Measurements from ENCODE around the gene CACNB3. TPM values are rescaled to one million over a fixed set of nuclear protein-coding genes. Genes with fewer than 3 reads are reported as not detected.

Gene CACNB3
- polyA plus RNA-seq, 1 donor from 2014 or later, result 123 TPM

DNA sequence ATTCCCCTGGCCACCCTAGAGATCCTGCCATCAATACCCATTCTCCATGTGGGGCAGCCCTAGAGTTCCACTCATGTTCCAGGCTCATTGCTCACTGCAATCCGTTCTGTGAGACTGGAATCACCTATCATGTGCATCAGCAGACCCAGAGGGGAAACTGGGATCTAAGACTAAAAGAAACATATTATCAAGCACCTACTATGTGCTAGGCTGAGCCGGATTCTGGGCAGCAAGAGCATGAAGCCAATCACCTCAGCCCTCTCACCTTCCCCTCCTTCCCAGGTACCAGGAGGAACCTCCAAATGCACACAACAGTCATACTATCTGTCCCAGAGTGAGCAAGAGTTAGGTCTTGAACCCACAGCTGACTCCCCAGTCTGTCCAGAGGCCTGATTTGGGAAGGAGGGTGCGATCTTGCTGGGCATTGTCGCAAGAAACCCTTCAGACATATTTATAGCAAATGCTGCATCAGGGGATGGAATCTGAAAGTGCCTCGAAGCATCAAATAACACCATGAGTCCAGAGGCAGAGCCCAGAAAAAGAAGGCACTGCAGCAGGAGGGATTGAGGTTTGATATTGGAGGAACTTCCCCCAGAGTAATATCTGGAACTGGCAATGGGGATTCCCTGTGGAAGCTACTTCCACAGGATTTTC lies 6.7 kb upstream of the CACNB3 start:
- H3K4me2 ChIP-seq (ENCODE audit: low read length), result no peak overlapping the region
- peaks cover 10% of the 10 kb centered on the region for H3K79me2 ChIP-seq (replicated peaks; ENCODE audit: insufficient read depth, low read length)
- TF ChIP-seq, protein P1, sequence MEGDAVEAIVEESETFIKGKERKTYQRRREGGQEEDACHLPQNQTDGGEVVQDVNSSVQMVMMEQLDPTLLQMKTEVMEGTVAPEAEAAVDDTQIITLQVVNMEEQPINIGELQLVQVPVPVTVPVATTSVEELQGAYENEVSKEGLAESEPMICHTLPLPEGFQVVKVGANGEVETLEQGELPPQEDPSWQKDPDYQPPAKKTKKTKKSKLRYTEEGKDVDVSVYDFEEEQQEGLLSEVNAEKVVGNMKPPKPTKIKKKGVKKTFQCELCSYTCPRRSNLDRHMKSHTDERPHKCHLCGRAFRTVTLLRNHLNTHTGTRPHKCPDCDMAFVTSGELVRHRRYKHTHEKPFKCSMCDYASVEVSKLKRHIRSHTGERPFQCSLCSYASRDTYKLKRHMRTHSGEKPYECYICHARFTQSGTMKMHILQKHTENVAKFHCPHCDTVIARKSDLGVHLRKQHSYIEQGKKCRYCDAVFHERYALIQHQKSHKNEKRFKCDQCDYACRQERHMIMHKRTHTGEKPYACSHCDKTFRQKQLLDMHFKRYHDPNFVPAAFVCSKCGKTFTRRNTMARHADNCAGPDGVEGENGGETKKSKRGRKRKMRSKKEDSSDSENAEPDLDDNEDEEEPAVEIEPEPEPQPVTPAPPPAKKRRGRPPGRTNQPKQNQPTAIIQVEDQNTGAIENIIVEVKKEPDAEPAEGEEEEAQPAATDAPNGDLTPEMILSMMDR (IDR thresholded peaks at IDR 0.05; ENCODE audit: poor library complexity, severe bottlenecking), result no peak
- TF ChIP-seq EP300 (conservative IDR thresholded peaks at IDR 0.05; ENCODE audit: poor library complexity, severe bottlenecking), result no peak
- TF ChIP-seq SMC3 (conservative IDR thresholded peaks at IDR 0.05; ENCODE audit: poor library complexity), result no peak
- TF ChIP-seq TAF1 (IDR thresholded peaks at IDR 0.05; ENCODE audit: low read depth), result no peak
- no peak for TF ChIP-seq MXI1 (conservative IDR thresholded peaks at IDR 0.05; ENCODE audit: poor library complexity, severe bottlenecking)
- TF ChIP-seq RAD21 (conservative IDR thresholded peaks at IDR 0.05), result no peak
- TF ChIP-seq POLR2AphosphoS5 (IDR thresholded peaks at IDR 0.05), result no peak
- TF ChIP-seq, protein P2, sequence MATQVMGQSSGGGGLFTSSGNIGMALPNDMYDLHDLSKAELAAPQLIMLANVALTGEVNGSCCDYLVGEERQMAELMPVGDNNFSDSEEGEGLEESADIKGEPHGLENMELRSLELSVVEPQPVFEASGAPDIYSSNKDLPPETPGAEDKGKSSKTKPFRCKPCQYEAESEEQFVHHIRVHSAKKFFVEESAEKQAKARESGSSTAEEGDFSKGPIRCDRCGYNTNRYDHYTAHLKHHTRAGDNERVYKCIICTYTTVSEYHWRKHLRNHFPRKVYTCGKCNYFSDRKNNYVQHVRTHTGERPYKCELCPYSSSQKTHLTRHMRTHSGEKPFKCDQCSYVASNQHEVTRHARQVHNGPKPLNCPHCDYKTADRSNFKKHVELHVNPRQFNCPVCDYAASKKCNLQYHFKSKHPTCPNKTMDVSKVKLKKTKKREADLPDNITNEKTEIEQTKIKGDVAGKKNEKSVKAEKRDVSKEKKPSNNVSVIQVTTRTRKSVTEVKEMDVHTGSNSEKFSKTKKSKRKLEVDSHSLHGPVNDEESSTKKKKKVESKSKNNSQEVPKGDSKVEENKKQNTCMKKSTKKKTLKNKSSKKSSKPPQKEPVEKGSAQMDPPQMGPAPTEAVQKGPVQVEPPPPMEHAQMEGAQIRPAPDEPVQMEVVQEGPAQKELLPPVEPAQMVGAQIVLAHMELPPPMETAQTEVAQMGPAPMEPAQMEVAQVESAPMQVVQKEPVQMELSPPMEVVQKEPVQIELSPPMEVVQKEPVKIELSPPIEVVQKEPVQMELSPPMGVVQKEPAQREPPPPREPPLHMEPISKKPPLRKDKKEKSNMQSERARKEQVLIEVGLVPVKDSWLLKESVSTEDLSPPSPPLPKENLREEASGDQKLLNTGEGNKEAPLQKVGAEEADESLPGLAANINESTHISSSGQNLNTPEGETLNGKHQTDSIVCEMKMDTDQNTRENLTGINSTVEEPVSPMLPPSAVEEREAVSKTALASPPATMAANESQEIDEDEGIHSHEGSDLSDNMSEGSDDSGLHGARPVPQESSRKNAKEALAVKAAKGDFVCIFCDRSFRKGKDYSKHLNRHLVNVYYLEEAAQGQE (IDR thresholded peaks at IDR 0.05; ENCODE audit: borderline replicate concordance), result no peak

DNA sequence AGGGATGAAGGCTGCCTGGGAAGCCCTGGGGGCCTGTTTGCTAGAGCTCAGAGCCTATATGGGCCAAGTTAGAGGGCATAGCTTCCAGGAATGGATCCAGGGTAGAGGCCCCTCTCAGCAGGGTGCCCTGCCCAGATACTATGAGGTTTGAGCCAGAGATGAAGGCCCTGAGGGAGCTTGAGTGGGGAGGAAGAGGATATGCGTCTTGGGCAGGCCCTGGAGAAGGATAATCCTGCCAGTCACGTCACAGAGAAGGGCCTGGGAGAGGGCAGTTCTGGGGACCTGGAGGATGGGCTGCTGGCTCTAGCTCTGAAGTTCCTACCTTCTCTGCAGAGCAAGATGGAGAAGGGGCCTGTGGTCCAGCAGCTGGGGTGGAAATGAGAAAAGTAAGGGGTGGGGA lies 5.9 kb upstream of the CACNB3 start:
- peaks cover 4% of the 10 kb centered on the region for H3F3A ChIP-seq (ENCODE audit: insufficient read depth, low read length, poor library complexity, severe bottlenecking)
- no peak overlapping the region for H3K4me2 ChIP-seq (ENCODE audit: low read length)
- no peaks in the 10 kb centered on the region for H3K36me3 ChIP-seq (ENCODE audit: insufficient read depth, low read length)
- H3K9me2 ChIP-seq (ENCODE audit: insufficient read depth, low read length), result no peaks in the 10 kb centered on the region
- H3K9ac ChIP-seq (ENCODE audit: low read length), result no peak overlapping the region
- H3K27ac ChIP-seq (ENCODE audit: low read length), result no peak overlapping the region
- H3K79me2 ChIP-seq (replicated peaks; ENCODE audit: insufficient read depth, low read length), result peaks cover 19% of the 10 kb centered on the region
- TF ChIP-seq MXI1 (conservative IDR thresholded peaks at IDR 0.05; ENCODE audit: poor library complexity, severe bottlenecking) (no peak), RAD21 (conservative IDR thresholded peaks at IDR 0.05) (no peak), EZH2 (IDR thresholded peaks at IDR 0.05; ENCODE audit: borderline replicate concordance, insufficient read depth, low read length, poor library complexity, severe bottlenecking) (no peak), SMC3 (conservative IDR thresholded peaks at IDR 0.05; ENCODE audit: poor library complexity) (no peak), EP300 (conservative IDR thresholded peaks at IDR 0.05; ENCODE audit: poor library complexity, severe bottlenecking) (no peak), TAF1 (IDR thresholded peaks at IDR 0.05; ENCODE audit: low read depth) (no peak), POLR2AphosphoS5 (IDR thresholded peaks at IDR 0.05) (no peak)
- TF ChIP-seq, protein P2 (IDR thresholded peaks at IDR 0.05; ENCODE audit: borderline replicate concordance), result no peak
- TF ChIP-seq, protein P1 (IDR thresholded peaks at IDR 0.05; ENCODE audit: poor library complexity, severe bottlenecking), result no peak
- no peaks in the 10 kb centered on the region for H3K9me3 ChIP-seq (ENCODE audit: low read length)
- no peaks in the 10 kb centered on the region for H3K27me3 ChIP-seq (ENCODE audit: insufficient read depth, low read depth, low read length)
- H3K4me3 ChIP-seq (ENCODE audit: low read length), result no peak overlapping the region
- H4K20me1 ChIP-seq (ENCODE audit: insufficient read depth), result no peaks in the 10 kb centered on the region
- H2AFZ ChIP-seq (ENCODE audit: low read depth, low read length), result no peak overlapping the region

More for the DNA sequence above, 6.7 kb upstream of the CACNB3 start:
- Histone ChIP-seq H3K9ac (ENCODE audit: low read length) (no peak overlapping the region), H3K9me3 (ENCODE audit: low read length) (no peaks in the 10 kb centered on the region), H4K20me1 (ENCODE audit: insufficient read depth) (no peaks in the 10 kb centered on the region), H2AFZ (ENCODE audit: low read depth, low read length) (no peak overlapping the region), H3K36me3 (ENCODE audit: insufficient read depth, low read length) (no peaks in the 10 kb centered on the region), H3K4me3 (ENCODE audit: low read length) (no peak overlapping the region), H3F3A (ENCODE audit: insufficient read depth, low read length, poor library complexity, severe bottlenecking) (peaks cover 4% of the 10 kb centered on the region), H3K9me2 (ENCODE audit: insufficient read depth, low read length) (no peaks in the 10 kb centered on the region), H3K27me3 (ENCODE audit: insufficient read depth, low read depth, low read length) (no peaks in the 10 kb centered on the region), H3K27ac (ENCODE audit: low read length) (no peak overlapping the region)

Data from neural cell (in vitro differentiated cells).